ENCODE measurements around the gene EBF3. TPM values are rescaled to one million over a fixed set of nuclear protein-coding genes. Genes with fewer than 3 reads are reported as not detected.
"Not testable (repeated sequence)": the region's sequence is repeated elsewhere in the genome, so short reads cannot be mapped to it uniquely, and the experiment has no call there.

Gene EBF3
- total RNA-seq, 1 donor from 2014 or later, result 6.2 TPM

DNA sequence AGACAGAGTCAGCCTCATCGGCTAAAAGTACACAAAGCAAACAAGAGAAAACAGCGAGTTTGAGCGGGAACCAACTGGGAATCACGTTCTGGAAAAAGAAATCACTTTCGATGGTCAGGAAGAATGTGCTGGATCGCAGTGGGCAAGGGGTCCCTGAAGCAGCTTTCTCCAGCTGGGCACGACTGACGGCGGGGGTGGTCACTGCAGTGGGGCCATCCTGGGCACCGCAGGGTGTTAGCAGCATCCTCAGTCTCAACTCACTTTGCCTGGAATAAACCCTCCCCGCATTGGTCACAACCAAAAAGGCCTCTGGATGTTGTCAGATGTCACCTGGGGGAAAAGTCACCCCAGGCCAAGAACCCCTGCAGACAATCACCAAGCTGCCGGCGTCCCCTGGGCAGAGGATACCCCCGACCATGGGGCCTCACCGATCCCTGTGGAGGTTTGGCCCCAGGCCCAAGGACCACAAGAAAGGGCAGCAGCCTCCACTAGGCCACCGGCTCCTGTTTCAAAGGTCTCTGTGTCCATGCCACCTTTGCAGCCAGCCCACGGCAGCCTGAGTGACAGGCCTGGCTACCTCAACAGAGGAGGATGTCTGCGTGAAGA, 42.9 kb downstream of the EBF3 start:
- no peaks in the 10 kb centered on the region for H3K9me3 ChIP-seq (replicated peaks)
- no peak overlapping the region for H3K27ac ChIP-seq (replicated peaks)
- H3K27me3 ChIP-seq (ENCODE audit: low read depth), result no peaks in the 10 kb centered on the region
- H3K36me3 ChIP-seq, result no peaks in the 10 kb centered on the region
- no peak for DNase-seq
- H3K4me1 ChIP-seq, result peaks cover 27% of the 10 kb centered on the region
- TF ChIP-seq, protein P1, sequence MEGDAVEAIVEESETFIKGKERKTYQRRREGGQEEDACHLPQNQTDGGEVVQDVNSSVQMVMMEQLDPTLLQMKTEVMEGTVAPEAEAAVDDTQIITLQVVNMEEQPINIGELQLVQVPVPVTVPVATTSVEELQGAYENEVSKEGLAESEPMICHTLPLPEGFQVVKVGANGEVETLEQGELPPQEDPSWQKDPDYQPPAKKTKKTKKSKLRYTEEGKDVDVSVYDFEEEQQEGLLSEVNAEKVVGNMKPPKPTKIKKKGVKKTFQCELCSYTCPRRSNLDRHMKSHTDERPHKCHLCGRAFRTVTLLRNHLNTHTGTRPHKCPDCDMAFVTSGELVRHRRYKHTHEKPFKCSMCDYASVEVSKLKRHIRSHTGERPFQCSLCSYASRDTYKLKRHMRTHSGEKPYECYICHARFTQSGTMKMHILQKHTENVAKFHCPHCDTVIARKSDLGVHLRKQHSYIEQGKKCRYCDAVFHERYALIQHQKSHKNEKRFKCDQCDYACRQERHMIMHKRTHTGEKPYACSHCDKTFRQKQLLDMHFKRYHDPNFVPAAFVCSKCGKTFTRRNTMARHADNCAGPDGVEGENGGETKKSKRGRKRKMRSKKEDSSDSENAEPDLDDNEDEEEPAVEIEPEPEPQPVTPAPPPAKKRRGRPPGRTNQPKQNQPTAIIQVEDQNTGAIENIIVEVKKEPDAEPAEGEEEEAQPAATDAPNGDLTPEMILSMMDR (IDR thresholded peaks at IDR 0.05; ENCODE audit: borderline replicate concordance), result no peak
- H3K4me3 ChIP-seq, result no peak overlapping the region
- intact Hi-C loops (cut with micrococcal nuclease), result no loop called here

DNA sequence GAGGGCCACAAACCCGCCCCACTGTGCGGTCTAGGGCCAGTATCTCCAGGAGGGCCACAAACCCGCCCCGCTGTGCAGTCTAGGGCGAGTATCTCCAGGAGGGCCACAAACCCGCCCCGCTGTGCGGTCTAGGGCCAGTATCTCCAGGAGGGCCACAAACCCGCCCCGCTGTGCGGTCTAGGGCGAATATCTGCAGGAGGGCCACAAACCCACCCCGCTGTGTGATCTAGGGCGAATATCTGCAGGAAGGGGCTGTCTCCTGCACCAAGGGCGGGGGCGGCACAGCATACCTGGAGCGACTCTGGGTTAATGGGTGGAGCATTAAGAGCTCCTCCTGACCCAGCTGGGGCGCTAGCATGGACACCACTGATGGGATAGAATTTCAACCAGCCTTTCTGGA, 43.9 kb downstream of the EBF3 start:
- H3K4me3 ChIP-seq; H3K9me3 ChIP-seq (replicated peaks); H3K27me3 ChIP-seq (ENCODE audit: low read depth); H3K36me3 ChIP-seq; DNase-seq; intact Hi-C loops (cut with micrococcal nuclease); H3K27ac ChIP-seq (replicated peaks): not testable (repeated sequence)
- peaks cover 33% of the 10 kb centered on the region for H3K4me1 ChIP-seq

DNA sequence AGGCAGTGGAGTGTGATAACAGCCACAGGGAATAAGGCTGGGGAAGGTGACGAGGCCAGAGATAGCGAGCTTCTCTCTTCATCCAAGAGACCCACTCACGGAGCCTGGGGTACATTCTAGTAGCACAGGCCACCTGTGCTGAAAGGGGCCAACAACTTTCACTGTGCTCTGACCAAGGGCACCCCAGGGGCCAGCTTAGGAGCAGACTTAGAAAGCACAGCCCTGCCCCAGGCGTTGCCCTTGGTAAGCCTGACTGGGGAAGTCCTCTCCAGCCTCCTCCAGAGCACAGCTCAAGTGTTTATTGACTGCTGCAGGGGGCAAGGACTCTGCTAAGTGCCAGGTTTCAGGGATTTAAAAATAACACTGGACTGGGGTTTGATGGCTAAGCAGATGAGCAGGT, 44.7 kb downstream of the EBF3 start:
- peak; percentile 7 for DNase-seq
- Histone ChIP-seq H3K36me3 (no peaks in the 10 kb centered on the region), H3K9me3 (replicated peaks) (no peaks in the 10 kb centered on the region), H3K27me3 (ENCODE audit: low read depth) (no peaks in the 10 kb centered on the region), H3K4me3 (no peak overlapping the region), H3K4me1 (peaks cover 40% of the 10 kb centered on the region), H3K27ac (replicated peaks) (no peak overlapping the region)
- TF ChIP-seq, protein P1 (IDR thresholded peaks at IDR 0.05; ENCODE audit: borderline replicate concordance), result no peak
- intact Hi-C loops (cut with micrococcal nuclease), result no loop called here

DNA sequence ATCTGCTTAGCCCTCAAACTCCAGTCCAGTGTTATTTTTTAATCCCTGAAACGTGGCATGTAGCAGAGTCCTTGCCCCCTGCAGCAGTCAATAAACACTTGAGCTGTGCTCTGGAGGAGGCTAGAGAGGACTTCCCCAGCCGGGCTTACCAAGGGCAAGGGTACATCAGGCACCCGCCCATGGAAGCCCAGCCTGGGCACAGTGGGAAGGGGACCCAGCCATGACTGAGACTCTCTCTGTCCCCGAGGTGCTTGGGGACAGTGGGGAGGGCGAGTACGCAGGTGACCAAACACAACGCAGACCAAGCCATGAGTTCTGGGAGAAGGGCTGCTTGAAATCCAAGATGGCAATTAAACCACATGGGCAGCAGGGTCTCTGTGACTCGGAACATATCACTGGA, 45.2 kb downstream of the EBF3 start:
- TF ChIP-seq, protein P1 (IDR thresholded peaks at IDR 0.05; ENCODE audit: borderline replicate concordance), result no peak
- intact Hi-C loops (cut with micrococcal nuclease), result no loop called here
- Histone ChIP-seq H3K9me3 (replicated peaks) (no peaks in the 10 kb centered on the region), H3K4me3 (no peak overlapping the region), H3K27me3 (ENCODE audit: low read depth) (no peaks in the 10 kb centered on the region), H3K36me3 (no peaks in the 10 kb centered on the region), H3K4me1 (peaks cover 45% of the 10 kb centered on the region), H3K27ac (replicated peaks) (no peak overlapping the region)
- DNase-seq, result peak; percentile 3

DNA sequence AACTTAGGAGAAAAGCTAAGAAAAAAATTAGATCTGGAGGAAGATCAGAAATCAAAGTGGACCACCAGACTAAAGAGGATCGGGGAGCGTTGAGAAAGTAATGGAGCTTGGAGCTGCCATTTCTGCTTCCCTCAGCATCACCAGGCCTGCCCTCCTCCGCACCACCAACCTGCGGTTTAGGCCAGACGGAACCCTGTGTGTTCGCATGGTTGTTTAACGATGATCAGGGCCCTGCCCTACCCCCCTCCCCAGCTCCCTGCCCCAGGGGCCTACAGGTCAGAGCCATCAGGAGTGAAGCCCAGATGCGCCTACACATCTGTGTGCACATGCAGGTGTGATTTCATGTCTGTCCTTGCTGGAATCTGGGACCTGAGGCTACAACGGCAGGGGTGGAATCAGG, 45.7 kb downstream of the EBF3 start:
- Histone ChIP-seq H3K27ac (replicated peaks) (no peak overlapping the region), H3K9me3 (replicated peaks) (no peaks in the 10 kb centered on the region), H3K4me3 (no peak overlapping the region), H3K27me3 (ENCODE audit: low read depth) (no peaks in the 10 kb centered on the region), H3K4me1 (peaks cover 49% of the 10 kb centered on the region), H3K36me3 (no peaks in the 10 kb centered on the region)
- no peak for DNase-seq
- intact Hi-C loops (cut with micrococcal nuclease), result no loop called here
- TF ChIP-seq, protein P1 (IDR thresholded peaks at IDR 0.05; ENCODE audit: borderline replicate concordance), result no peak

DNA sequence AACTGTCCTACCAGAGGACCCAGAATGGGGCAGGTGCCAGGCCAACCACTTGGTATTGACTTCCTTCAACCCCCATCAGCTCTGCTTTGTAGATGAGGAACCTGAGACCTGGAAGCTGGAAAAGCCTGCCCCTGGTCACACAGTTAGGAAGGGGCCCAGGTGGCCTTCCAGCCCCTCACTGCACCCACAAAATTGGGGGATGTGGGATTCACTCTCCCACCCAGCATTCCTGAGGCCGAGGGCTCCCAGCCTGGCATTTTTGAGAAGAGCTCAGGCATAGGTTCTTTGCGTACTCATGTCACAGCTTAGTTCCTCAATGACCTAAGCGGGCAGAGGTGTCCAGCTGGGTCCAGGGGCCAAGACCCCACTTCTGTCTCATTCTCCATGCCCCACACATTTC, 46.1 kb downstream of the EBF3 start:
- no peak overlapping the region for H3K27ac ChIP-seq (replicated peaks)
- H3K36me3 ChIP-seq, result no peaks in the 10 kb centered on the region
- DNase-seq, result no peak
- H3K27me3 ChIP-seq (ENCODE audit: low read depth), result no peaks in the 10 kb centered on the region
- TF ChIP-seq, protein P1 (IDR thresholded peaks at IDR 0.05; ENCODE audit: borderline replicate concordance), result no peak
- no peak overlapping the region for H3K4me3 ChIP-seq
- intact Hi-C loops (cut with micrococcal nuclease), result no loop called here
- no peaks in the 10 kb centered on the region for H3K9me3 ChIP-seq (replicated peaks)
- peaks cover 54% of the 10 kb centered on the region for H3K4me1 ChIP-seq

All from left ventricle myocardium inferior (tissue), 1 donor.